Midbrain (tissue), 1 donor: ENCODE results near the gene COPG1.
"Not testable (repeated sequence)": the region's sequence is repeated elsewhere in the genome, so short reads cannot be mapped to it uniquely, and the experiment has no call there.

Source experiments
- DNase-seq: peaks from one replicate; lab custom pipeline; 2025; lab: John Stamatoyannopoulos, UW

Gene COPG1

GRCh38 chr3:129245141-129245540 lies 4.3 kb upstream of the COPG1 start:
- DNase-seq = no peak

GRCh38 chr3:129245641-129246306 lies 3.6 kb upstream of the COPG1 start:
- peak; percentile 84 for DNase-seq

GRCh38 chr3:129246636-129247035 lies 2.8 kb upstream of the COPG1 start:
- DNase-seq = no peak

- no peak for DNase-seq
Measured at GRCh38 chr3:129248286-129248979, 973 bp upstream of the COPG1 start.

- no peak for DNase-seq
Measured at GRCh38 chr3:129252748-129253147, 3.3 kb downstream of the COPG1 start.

GRCh38 chr3:129254536-129255230 lies 5.3 kb downstream of the COPG1 start:
- DNase-seq = no peak

- DNase-seq = no peak
Measured at GRCh38 chr3:129256270-129256669, 6.9 kb downstream of the COPG1 start.

- DNase-seq = no peak
Measured at GRCh38 chr3:129257609-129258008, 8.2 kb downstream of the COPG1 start.

- no peak for DNase-seq
Measured at GRCh38 chr3:129259612-129260477, 10.4 kb downstream of the COPG1 start.

- no peak for DNase-seq
Measured at GRCh38 chr3:129260606-129261005, 11.2 kb downstream of the COPG1 start.

- no peak for DNase-seq
Measured at GRCh38 chr3:129261894-129262293, 12.5 kb downstream of the COPG1 start.

- no peak for DNase-seq
Measured at GRCh38 chr3:129263161-129263910, 13.9 kb downstream of the COPG1 start.

- not testable (repeated sequence) for DNase-seq
Measured at GRCh38 chr3:129264994-129265393, 15.6 kb downstream of the COPG1 start.

GRCh38 chr3:129266651-129267050 lies 17.2 kb downstream of the COPG1 start:
- no peak for DNase-seq

- DNase-seq = no peak
Measured at GRCh38 chr3:129268396-129268795, 19.0 kb downstream of the COPG1 start.

GRCh38 chr3:129271674-129272073 lies 22.3 kb downstream of the COPG1 start:
- DNase-seq = no peak

- DNase-seq = no peak
Measured at GRCh38 chr3:129276385-129276784, 27.0 kb downstream of the COPG1 start.

- DNase-seq = no peak
Measured at GRCh38 chr3:129277829-129278271, 28.4 kb downstream of the COPG1 start.

GRCh38 chr3:129278439-129278965 lies 29.1 kb downstream of the COPG1 start, which contains the start of gene HMCES:
HMCES (plus strand) TSS chr3:129278870; CDS start chr3:129279733, 863 bp downstream.
- peak; percentile 91 for DNase-seq

- DNase-seq = no peak
Measured at GRCh38 chr3:129278966-129279906, 29.8 kb downstream of the COPG1 start.
